HepG2 (cell line): ENCODE data around the gene TAF1A. TPM values are rescaled to one million over a fixed set of nuclear protein-coding genes. Genes with fewer than 3 reads are reported as not detected.
A peak's percentile ranks its signal among the peaks of the same experiment; 100 is the strongest.

ENCODE experiments used
- FOXA3 ChIP-seq: IDR thresholded peaks from 2 replicates; pipeline ENCODE4 v1.6.1; 2016; ENCODE audit warnings: missing genetic modification reagents, missing compliant biosample characterization
- KDM2A ChIP-seq: sonication (generic); formaldehyde crosslinking; IDR thresholded peaks from 2 replicates; pipeline ENCODE4 v1.4.0; 2020; ENCODE audit warnings: low read depth, missing genetic modification reagents, borderline replicate concordance
- NBN ChIP-seq: fragments of 450-650 bp; conservative IDR thresholded peaks from 2 replicates; pipeline ENCODE4 v1.6.1; 2017
- NFIB ChIP-seq: sonication (generic); formaldehyde crosslinking; IDR thresholded peaks from 2 replicates; pipeline ENCODE4 v1.9.0; 2021; ENCODE audit warnings: missing genetic modification reagents, mild to moderate bottlenecking, borderline replicate concordance
- NPAS2 ChIP-seq: sonication (generic); formaldehyde crosslinking; IDR thresholded peaks from 2 replicates; pipeline ENCODE4 v1.8.0; 2022; ENCODE audit warnings: mild to moderate bottlenecking, missing genetic modification reagents, borderline replicate concordance
- RORA ChIP-seq: sonication (generic); formaldehyde crosslinking; IDR thresholded peaks from 2 replicates; pipeline ENCODE4 v1.5.0; 2020; ENCODE audit warnings: mild to moderate bottlenecking, missing genetic modification reagents, moderate library complexity
- RXRA ChIP-seq: sonication (generic); formaldehyde crosslinking; IDR thresholded peaks from 2 replicates; pipeline ENCODE4 v1.5.1; 2020; ENCODE audit warnings: missing genetic modification reagents
- SOX13 ChIP-seq, 3 experiments: fragments of 450-650 bp in 1 of 3; sonication (generic) in 1 of 3; formaldehyde crosslinking in 1 of 3; IDR thresholded peaks in 2 of 3; conservative IDR thresholded peaks in 1 of 3; 2 replicates each; pipeline versions ENCODE4 v1.5.0 to v1.6.1; 2016 to 2020; ENCODE audit warnings: antibody characterized with exemption in 1 of 3, mild to moderate bottlenecking in 1 of 3, missing compliant biosample characterization in 1 of 3, missing genetic modification reagents in 1 of 3, moderate library complexity in 1 of 3
- TMF1 ChIP-seq: sonication (generic); formaldehyde crosslinking; IDR thresholded peaks from 2 replicates; pipeline ENCODE4 v1.8.1; 2022; ENCODE audit warnings: low read depth, missing genetic modification reagents
- TOE1 ChIP-seq: sonication (generic); formaldehyde crosslinking; IDR thresholded peaks from 2 replicates; pipeline ENCODE4 v1.4.0; 2020; ENCODE audit warnings: mild to moderate bottlenecking, missing genetic modification reagents
- ZNF709 ChIP-seq: sonication (generic); formaldehyde crosslinking; IDR thresholded peaks from 2 replicates; pipeline ENCODE4 v1.5.0; 2020; ENCODE audit warnings: mild to moderate bottlenecking, missing genetic modification reagents
- polyA plus RNA-seq, 8 experiments: library from polyadenylated mRNA; depleted of rRNA in 3 of 8; stranded (reverse) in 7 of 8; unstranded in 1 of 8; fragments of >200 nt; fragmentation: Illumina TruSeq in 4 of 8; extraction: Trizol in 4 of 8; gene quantifications; 2 replicates each; pipeline versions ENCODE4 v1.2.1 to v1.2.3, GENCODE V29; 2011 to 2016; ENCODE audit warnings: low read depth in 4 of 8, missing spikeins in 1 of 8, mixed read lengths in 1 of 8; ENCODE audit not compliant: insufficient read depth in 1 of 8
- total RNA-seq, 5 experiments: library from RNA; depleted of rRNA; stranded (reverse); fragments of >200 nt; fragmentation: Illumina TruSeq; extraction: Trizol; gene quantifications; 2 replicates each; pipeline ENCODE4 v1.2.3, GENCODE V29; 2016; ENCODE audit warnings: low read depth in 1 of 5
- TF ChIP-seq, protein P1 (sequence below): sonication (generic); formaldehyde crosslinking; IDR thresholded peaks from 2 replicates; pipeline ENCODE4 v1.8.0; 2022; ENCODE audit warnings: mild to moderate bottlenecking, missing genetic modification reagents
- TF ChIP-seq, protein P2 (sequence below): IDR thresholded peaks from 2 replicates; pipeline ENCODE4 v1.6.1; 2016; ENCODE audit warnings: low read depth, control low read depth
- TF ChIP-seq, protein P3 (sequence below): sonication (generic); formaldehyde crosslinking; IDR thresholded peaks from 2 replicates; pipeline ENCODE4 v1.8.0; 2022; ENCODE audit warnings: mild to moderate bottlenecking, missing genetic modification reagents, moderate library complexity
- TF ChIP-seq, protein P4 (sequence below): sonication (generic); formaldehyde crosslinking; IDR thresholded peaks from 2 replicates; pipeline ENCODE4 v1.4.0; 2020; ENCODE audit warnings: missing genetic modification reagents, mild to moderate bottlenecking, borderline replicate concordance
- TF ChIP-seq, protein P5 (sequence below): sonication (generic); formaldehyde crosslinking; IDR thresholded peaks from 2 replicates; pipeline ENCODE4 v1.4.0; 2020; ENCODE audit warnings: mild to moderate bottlenecking, missing genetic modification reagents
- TF ChIP-seq, protein P6 (sequence below): sonication (generic); formaldehyde crosslinking; IDR thresholded peaks from 2 replicates; pipeline ENCODE4 v1.8.1; 2023; ENCODE audit warnings: mild to moderate bottlenecking, inconsistent platforms, moderate library complexity, missing genetic modification reagents, borderline replicate concordance

TAF1A gene
- total and polyA plus RNA-seq, 2 of the 13 experiments (the other 11 are each of a cell fraction or from before 2014, with no cell fraction given) = 3.3 to 10.7 TPM

DNA sequence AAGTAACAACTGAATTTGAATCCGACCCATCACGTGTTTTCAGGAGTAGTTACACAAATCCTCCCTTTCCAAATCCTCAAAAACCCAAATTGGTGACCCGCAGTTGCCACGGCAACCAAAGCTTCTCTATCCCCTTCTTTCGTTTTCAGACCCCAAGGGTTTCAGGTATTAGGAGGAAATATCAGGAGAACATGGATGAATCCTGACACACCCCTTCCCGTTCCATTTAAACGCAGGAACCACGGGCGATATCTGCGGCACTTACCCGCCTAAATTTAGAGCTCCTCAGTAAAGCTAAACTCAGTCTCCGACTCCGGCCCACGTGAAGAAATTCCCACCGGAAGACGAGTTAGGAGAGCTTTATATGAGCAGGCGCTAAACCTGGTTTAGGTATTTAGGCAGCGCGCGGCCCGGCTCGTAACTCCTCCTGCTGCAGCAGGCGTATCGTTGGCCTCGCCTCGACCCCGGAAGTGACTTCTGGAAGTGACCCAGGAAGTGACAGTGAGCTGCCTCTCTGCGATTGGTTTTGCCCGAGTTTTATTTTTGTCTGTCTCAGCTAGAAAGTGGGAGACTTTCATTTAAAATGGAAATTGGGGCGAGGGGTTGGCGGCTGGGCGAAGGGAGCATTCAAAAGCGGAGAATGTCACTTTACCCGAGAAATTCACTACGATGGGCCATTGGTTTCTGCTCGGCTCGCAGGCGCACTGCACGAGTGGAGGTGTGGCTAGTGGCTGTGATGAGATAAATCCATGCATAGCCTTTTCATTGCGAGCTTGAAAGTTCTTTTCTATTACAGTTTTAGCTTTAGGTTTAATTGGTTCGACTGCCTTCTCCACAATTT lies at the start of gene TAF1A (continued):
- no peak for TF ChIP-seq NFIB (CRISPR knock-in tag)
- TF ChIP-seq NBN = no peak
- TF ChIP-seq NPAS2 (CRISPR knock-in tag) = no peak
- no peak for TF ChIP-seq TMF1 (CRISPR knock-in tag)
- TF ChIP-seq KDM2A (CRISPR knock-in tag) = peak; percentile 79; the same call in 1 of the 2 replicates
- TF ChIP-seq RORA = peak; percentile 76; the same call in 1 of the 2 replicates
- TF ChIP-seq FOXA3 (CRISPR knock-in tag) = peak; percentile 61
- TF ChIP-seq TOE1 = no peak
- TF ChIP-seq SOX13 (IDR thresholded peaks at IDR 0.05) = no peak
- 0 out of 4 replicates have a peak, but pooled peaks of 1 of the 2 experiments have one; percentile 23 for TF ChIP-seq SOX13 (CRISPR knock-in tag; conservative IDR thresholded peaks at IDR 0.05 in 1 of 2, IDR thresholded peaks at IDR 0.05 in 1 of 2)
- TF ChIP-seq, protein P1, sequence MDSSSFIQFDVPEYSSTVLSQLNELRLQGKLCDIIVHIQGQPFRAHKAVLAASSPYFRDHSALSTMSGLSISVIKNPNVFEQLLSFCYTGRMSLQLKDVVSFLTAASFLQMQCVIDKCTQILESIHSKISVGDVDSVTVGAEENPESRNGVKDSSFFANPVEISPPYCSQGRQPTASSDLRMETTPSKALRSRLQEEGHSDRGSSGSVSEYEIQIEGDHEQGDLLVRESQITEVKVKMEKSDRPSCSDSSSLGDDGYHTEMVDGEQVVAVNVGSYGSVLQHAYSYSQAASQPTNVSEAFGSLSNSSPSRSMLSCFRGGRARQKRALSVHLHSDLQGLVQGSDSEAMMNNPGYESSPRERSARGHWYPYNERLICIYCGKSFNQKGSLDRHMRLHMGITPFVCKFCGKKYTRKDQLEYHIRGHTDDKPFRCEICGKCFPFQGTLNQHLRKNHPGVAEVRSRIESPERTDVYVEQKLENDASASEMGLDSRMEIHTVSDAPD (CRISPR knock-in tag) = peak; percentile 44; the same call in 1 of the 2 replicates
- TF ChIP-seq ZNF709 (CRISPR knock-in tag) = no peak
- TF ChIP-seq, protein P2, sequence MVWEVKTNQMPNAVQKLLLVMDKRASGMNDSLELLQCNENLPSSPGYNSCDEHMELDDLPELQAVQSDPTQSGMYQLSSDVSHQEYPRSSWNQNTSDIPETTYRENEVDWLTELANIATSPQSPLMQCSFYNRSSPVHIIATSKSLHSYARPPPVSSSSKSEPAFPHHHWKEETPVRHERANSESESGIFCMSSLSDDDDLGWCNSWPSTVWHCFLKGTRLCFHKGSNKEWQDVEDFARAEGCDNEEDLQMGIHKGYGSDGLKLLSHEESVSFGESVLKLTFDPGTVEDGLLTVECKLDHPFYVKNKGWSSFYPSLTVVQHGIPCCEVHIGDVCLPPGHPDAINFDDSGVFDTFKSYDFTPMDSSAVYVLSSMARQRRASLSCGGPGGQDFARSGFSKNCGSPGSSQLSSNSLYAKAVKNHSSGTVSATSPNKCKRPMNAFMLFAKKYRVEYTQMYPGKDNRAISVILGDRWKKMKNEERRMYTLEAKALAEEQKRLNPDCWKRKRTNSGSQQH (CRISPR knock-in tag) = no peak; the same call in 1 of the 2 replicates
- TF ChIP-seq, protein P3, sequence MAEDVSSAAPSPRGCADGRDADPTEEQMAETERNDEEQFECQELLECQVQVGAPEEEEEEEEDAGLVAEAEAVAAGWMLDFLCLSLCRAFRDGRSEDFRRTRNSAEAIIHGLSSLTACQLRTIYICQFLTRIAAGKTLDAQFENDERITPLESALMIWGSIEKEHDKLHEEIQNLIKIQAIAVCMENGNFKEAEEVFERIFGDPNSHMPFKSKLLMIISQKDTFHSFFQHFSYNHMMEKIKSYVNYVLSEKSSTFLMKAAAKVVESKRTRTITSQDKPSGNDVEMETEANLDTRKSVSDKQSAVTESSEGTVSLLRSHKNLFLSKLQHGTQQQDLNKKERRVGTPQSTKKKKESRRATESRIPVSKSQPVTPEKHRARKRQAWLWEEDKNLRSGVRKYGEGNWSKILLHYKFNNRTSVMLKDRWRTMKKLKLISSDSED (CRISPR knock-in tag) = no peak
- TF ChIP-seq, protein P4, sequence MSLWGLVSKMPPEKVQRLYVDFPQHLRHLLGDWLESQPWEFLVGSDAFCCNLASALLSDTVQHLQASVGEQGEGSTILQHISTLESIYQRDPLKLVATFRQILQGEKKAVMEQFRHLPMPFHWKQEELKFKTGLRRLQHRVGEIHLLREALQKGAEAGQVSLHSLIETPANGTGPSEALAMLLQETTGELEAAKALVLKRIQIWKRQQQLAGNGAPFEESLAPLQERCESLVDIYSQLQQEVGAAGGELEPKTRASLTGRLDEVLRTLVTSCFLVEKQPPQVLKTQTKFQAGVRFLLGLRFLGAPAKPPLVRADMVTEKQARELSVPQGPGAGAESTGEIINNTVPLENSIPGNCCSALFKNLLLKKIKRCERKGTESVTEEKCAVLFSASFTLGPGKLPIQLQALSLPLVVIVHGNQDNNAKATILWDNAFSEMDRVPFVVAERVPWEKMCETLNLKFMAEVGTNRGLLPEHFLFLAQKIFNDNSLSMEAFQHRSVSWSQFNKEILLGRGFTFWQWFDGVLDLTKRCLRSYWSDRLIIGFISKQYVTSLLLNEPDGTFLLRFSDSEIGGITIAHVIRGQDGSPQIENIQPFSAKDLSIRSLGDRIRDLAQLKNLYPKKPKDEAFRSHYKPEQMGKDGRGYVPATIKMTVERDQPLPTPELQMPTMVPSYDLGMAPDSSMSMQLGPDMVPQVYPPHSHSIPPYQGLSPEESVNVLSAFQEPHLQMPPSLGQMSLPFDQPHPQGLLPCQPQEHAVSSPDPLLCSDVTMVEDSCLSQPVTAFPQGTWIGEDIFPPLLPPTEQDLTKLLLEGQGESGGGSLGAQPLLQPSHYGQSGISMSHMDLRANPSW (CRISPR knock-in tag) = no peak
- TF ChIP-seq, protein P5, sequence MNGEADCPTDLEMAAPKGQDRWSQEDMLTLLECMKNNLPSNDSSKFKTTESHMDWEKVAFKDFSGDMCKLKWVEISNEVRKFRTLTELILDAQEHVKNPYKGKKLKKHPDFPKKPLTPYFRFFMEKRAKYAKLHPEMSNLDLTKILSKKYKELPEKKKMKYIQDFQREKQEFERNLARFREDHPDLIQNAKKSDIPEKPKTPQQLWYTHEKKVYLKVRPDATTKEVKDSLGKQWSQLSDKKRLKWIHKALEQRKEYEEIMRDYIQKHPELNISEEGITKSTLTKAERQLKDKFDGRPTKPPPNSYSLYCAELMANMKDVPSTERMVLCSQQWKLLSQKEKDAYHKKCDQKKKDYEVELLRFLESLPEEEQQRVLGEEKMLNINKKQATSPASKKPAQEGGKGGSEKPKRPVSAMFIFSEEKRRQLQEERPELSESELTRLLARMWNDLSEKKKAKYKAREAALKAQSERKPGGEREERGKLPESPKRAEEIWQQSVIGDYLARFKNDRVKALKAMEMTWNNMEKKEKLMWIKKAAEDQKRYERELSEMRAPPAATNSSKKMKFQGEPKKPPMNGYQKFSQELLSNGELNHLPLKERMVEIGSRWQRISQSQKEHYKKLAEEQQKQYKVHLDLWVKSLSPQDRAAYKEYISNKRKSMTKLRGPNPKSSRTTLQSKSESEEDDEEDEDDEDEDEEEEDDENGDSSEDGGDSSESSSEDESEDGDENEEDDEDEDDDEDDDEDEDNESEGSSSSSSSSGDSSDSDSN (CRISPR knock-in tag) = no peak
- TF ChIP-seq, protein P6, sequence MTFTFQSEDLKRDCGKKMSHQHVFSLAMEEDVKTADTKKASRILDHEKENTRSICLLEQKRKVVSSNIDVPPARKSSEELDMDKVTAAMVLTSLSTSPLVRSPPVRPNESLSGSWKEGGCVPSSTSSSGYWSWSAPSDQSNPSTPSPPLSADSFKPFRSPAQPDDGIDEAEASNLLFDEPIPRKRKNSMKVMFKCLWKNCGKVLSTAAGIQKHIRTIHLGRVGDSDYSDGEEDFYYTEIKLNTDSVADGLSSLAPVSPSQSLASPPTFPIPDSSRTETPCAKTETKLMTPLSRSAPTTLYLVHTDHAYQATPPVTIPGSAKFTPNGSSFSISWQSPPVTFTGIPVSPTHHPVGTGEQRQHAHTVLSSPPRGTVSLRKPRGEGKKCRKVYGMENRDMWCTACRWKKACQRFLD (CRISPR knock-in tag) = no peak
- peak; percentile 77 for TF ChIP-seq RXRA (CRISPR knock-in tag)
